NCI-H748 (cell line): ENCODE results near the gene GRIN3B.

Source experiments
- DNase-seq: peaks from one replicate; lab custom pipeline; 2025; ENCODE audit not compliant: unreplicated experiment; lab: John Stamatoyannopoulos, UW

The GRIN3B gene

DNA sequence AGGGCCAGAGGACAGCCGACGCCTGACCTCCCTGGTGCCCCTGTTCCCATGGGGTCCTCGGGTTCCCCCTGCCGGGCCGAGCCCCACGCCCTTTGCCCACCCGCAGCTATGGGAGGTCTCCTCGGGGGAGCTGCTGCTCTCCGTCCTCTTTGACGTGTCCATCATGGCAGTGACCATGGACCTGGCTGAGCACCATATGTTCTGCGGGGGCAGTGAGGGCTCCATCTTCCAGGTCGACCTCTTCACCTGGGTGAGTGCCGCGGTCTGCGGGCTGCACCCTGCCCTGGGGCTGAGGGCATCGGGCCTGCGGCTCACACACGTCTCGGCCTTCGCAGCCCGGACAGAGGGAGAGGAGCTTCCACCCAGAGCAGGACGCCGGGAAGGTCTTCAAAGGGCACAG, 9.5 kb upstream of the GRIN3B start:
- DNase-seq = no peak

DNA sequence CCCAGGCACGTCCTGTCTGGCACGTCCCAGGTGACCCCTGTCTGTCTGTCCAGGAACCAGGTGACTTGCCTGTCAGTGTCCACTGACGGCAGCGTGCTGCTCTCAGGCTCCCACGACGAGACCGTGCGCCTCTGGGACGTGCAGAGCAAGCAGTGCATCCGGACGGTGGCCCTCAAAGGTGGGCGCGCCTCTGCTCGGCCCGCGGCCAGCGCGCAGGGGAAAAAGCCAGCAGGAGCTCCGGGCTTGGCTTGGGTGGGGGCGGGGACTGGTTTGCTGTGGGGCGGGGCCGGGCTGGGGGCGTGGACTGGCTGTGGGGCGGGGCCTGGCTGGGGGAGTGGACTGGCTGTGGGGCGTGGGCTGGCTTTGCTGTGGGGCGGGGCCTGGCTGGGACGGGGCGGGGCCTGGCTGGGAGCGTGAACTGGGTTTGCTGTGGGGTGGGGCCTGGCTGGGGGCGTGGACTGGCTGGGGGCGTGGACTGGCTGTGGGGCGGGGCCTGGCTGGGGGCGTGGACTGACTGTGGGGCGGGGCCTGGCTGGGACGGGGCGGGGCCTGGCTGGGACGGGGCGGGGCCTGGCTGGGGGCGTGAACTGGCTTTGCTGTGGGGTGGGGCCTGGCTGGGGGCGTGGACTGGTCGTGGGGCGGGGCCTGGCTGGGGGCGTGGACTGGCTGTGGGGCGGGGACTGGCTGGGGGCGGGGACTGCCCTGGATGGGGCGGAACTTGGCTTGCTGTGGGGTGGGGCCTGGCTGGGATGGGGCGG, 8.9 kb upstream of the GRIN3B start:
- no peak for DNase-seq

DNA sequence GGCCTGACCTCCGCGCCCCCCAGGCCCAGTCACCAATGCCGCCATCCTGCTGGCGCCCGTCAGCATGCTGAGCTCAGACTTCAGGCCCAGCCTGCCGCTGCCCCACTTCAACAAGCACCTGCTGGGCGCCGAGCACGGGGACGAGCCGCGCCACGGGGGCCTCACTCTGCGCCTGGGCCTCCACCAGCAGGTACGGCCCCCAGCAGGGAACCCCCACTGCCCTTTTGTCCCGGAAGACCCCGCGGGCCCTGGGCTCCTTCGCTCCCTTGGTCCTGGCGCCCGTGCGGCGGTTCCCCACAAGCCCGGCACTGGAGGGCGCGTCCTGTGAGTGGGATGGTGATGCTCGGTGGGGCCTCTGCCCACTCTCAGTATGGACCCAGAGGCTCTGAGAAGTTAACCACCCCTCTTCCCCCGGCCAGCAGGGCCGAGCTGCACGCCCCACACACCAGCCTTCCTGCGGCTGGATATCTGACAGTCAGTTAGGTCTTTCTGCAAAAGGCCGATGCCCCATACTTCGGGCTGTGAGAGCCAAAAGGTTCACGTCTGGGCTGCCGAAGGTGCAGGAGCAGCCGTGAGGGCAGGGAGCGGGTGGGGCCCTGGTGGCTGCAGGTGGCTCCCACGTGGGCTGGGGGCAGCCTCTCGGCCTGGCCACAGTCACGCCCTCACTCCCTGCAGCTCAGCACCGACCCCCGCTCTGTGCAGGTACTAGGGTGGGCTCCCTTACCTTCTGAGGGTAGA, 8.1 kb upstream of the GRIN3B start:
- DNase-seq = no peak

DNA sequence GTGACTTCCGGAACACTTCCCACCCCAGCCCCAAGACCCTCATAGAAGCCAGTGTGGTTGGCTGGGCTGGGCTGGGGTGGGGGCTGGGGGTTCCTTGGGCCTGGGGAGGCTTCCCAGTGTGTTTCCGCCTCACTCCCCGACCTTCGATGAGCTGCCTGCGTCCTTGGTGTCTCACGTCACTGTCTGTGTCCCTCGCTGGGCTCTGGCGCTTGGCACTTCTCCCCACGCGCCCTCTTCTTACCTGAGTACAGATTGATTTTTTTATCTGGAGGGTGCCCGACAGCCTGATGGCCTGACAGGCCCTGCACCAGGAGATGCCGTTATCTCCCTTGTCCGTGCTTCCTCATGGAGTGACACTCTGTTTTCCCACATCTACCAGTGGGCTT, 7.6 kb upstream of the GRIN3B start:
- no peak for DNase-seq

DNA sequence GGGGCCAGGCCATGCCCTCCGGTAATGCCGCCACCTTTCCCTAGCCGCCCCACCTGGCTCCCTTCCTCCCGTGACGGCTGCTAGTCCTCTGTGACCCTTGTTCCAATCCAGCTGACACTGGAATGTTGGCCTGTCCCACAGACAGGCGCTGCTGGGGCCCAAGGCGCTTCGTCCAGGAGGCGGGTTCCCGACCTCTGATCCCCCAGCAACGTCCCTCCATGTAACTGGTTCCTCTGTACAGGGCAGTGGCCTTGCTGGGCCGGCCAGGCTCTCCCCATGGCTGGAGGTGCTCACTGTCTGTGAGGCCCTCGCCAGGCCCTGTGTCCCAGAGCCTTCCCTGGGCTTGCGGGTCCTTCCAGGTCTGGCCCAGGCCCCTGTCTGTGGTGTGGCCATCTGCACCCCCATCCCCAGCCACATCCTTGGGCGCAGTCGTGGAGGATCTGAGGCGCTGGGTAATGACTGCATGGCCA, 6.8 kb upstream of the GRIN3B start:
- no peak for DNase-seq

DNA sequence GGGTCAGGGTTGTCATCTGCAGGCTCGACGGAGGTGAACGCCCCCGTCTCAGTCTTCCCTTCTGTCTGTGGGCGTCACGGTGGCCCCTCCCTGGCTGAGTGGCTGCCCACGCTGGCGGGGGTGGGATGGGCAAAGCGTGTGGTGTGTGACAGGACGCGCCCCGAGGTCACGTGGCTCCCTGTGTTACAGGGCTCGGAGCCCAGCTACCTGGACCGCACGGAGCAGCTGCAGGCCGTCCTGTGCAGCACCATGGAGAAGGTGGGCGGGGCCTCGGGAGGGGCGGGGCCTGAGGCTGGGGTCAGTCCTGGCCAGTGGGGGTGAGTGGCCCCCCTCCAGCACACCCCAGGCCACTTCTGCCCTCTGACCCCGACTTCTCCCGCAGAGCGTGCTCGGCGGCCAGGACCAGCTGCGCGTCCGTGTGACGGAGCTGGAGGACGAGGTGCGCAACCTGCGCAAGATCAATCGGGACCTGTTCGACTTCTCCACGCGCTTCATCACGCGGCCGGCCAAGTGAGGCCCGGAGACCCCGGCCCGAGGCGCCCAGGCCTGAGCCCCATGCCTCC, 6.3 kb upstream of the GRIN3B start:
- DNase-seq = no peak

DNA sequence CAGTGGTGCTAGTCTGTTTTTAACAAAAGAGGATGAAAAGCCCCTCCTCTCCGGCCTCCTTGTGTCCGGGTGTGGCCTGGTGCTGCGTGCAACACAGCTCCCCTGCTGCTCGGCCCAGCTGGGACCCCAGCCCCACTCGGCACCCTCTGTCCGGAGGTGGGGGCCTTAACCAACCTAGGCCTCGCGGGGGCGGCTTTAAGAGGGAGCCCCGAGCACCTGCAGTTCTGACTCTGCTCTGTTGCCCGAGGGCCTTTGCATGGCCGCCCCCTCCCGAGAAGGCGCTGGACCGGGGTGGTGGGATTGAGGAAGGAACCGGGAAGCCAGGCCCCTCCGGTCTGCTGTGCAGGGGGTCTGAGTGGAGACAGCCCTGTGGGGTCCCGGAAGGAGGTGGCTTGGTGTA, 5.7 kb upstream of the GRIN3B start:
- DNase-seq = no peak

DNA sequence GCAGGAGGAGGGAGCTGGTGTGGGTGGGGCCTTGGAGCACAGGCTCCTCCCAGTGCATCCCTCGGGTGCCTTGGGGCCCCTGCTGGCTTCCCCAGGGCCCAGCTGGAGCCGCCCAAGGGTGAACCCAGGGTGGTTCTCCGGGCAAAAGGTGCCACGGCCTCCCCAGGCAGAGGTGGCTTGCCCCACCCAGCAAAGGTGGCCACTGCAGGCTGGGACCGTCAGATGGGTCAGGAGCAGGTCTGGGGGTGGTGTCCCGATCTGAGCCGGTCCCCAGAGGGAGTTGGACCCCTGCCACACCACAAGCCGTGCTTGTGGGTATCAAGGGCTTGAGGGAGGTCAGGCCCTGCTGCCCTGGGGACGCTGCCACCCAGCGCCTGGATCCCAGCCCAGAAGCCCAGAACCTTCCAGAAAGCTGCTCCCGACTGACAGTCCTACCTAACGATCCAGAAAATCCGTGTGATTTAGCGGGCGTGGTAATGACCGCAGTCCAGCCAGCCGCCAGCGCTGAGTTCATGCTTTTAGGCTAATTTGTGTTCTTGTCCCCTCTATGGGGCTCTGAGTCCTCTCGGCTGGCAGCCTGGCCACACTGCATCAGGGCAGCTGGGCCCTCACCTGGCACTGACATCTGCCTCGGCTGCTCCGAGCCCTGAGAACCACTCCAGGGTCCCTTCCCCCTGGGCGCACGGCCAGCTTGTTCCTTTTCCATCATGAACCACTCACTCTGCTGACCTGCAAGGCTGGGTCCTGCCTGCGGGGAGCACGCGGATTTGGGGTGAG, 5.0 kb upstream of the GRIN3B start:
- DNase-seq = no peak

DNA sequence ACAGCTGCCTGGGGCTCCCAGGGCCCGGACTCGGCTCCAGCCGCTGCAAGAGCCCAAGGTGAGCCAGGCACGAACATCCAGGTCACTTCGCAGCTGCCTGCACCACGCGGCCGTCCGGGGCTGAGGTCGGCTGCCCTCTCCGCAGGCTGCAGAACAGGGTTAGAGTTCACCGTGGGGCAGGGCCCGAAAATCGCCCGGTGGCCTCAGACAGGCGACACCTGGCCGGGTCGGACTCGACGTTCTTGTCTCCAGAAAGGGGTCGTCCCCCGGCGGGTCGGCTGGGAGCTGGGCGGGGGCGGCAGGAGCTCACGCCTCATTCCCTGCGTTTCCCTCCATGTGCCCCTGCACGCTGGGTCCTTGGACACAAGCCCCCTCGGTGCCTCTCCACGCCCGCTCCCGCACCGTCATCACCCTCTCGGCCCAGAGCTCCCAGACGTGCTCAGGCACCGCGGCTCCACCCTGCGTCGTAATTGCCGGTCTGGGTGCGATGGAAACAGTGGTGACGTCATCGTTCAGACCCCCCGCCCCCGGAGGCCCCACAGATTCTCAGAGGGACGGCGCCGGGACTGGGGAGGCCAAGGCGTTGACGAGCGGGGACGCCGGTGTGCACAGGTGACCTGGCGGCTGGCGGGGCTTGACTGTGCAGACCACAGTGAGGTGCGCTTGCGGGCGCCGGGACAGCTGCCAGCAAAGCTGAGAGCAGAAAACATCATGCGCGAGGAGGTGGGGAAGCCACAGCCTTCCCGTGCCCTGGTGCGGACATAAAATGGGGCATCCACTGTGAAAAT, 4.0 kb upstream of the GRIN3B start:
- DNase-seq = peak; percentile 46

DNA sequence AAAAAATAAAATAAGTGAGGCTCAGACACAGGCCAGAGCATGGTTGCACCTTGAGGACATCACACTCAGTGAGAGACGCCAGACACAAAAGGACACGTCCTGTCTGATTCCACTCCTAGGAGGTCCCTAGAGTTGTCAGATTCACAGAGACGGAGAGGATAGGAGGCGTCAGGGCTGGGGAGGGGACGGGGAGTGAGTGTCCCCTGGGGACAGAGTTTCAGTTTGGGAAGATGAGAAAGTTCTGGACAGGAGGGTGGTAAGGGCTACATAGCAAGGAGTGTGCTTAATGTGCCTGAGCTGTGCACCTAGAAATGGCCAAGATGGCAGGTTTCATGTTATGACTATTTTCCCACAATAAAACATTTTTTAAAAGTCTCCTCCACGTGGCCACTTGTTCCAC, 2.2 kb upstream of the GRIN3B start:
- no peak for DNase-seq

DNA sequence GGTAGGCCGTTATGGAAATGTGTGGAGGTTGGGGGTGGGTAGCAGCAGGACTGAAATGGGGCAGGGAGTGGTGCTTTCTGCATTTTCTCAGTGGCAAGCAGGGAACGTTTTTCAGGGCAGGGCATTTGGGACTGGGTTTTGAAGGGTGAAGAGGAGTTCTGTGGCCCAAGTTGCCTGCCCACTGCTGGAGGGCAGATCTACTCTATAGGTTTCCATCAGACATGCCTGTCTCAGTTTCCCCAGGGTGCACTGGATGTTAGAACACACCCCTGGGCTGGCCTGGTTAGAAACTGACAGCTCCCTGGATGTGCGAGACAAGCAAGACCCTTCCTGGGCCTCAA, 870 bp upstream of the GRIN3B start:
- DNase-seq = no peak

DNA sequence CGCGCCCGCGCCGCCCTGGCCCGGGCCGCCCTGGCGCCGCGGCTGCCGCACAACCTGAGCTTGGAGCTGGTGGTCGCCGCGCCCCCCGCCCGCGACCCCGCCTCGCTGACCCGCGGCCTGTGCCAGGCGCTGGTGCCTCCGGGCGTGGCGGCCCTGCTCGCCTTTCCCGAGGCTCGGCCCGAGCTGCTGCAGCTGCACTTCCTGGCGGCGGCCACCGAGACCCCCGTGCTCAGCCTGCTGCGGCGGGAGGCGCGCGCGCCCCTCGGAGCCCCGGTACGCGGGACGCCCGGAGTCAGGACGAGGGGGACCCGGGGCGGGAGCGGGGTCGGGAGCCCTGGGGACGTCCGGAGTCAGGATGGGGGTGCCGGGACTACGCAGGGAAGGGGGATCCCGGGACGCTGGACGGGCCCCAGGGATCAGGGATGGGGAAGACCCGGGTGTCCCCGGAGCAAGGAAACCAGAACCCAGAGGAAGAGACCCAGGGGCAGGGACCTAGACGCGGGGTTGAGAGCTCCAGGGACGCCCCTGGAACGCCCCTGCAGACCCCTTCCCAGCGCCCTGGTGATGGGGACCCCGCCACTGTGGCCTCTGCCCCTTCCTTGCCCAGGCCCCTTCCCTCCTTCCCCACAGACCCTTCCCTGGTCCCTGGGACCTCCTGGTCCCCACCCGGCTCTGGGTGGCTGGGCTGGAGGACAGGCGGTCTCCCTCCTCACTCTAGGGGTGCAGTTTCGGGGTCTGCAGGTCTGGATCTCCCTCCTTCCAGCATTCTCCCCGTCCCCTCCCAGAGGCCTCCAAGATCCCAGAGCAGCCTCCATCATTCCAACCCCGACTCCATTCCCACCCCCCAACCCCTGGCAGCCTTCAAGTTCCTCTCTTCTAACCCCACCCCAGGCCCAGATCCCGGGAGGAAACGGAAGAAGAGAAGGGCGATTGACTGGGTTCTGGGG, 645 bp downstream of the GRIN3B start:
- DNase-seq = peak; percentile 7

DNA sequence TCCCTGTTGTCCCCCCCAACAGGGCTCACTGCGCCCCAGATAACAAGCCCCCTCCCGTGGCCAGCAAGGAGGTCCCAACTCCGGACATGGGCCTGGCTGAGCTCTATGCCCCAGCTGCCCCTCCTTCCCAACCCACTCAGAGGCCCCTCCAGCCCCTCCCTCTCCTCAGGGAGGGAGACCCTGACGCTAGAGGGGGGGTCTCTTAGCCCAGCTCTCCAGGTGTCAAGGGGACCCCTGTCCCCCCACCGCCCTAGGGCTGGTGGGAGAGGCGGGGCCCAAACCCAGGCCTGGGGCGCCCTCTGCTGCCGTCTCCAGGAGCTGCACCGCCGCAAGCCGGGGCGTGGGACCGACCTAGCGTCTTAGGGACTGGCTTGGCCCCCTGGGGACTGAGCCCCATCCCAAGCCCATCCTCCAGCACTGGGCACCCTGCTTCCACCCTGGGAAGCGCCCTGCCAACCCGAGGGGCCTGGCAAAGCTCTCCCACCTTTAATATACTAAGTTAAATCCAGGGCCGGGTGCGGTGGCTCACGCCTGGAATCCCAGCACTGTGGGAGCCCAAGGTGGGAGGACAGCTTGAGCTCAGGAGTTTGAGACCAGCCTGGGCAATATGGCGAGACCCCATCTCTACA, 1.4 kb downstream of the GRIN3B start:
- DNase-seq = peak; percentile 33

DNA sequence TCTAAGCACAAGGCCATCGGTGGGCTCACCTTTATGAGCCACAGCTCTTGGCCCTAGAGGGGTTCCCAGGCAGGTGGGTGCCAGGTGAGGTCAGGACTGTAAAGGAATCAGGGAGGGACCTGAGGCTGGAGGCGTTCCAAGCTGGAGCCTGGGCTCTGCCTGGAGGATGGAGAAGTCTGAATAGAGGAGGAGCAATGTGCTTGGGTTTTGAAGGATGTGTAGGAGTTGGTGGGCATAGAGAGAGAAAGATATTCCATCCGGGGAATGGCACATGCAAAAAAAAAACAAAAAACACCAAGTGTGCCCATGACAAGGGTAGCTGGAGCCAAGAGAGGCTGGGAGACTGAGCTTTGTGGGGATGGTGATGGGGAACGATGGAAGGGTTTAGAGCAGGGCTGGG, 2.4 kb downstream of the GRIN3B start:
- DNase-seq = no peak

DNA sequence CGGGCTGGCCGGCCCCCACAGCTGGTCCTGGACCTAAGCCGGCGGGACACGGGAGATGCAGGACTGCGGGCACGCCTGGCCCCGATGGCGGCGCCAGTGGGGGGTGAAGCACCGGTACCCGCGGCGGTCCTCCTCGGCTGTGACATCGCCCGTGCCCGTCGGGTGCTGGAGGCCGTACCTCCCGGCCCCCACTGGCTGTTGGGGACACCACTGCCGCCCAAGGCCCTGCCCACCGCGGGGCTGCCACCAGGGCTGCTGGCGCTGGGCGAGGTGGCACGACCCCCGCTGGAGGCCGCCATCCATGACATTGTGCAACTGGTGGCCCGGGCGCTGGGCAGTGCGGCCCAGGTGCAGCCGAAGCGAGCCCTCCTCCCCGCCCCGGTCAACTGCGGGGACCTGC, 3.1 kb downstream of the GRIN3B start:
- DNase-seq = no peak

DNA sequence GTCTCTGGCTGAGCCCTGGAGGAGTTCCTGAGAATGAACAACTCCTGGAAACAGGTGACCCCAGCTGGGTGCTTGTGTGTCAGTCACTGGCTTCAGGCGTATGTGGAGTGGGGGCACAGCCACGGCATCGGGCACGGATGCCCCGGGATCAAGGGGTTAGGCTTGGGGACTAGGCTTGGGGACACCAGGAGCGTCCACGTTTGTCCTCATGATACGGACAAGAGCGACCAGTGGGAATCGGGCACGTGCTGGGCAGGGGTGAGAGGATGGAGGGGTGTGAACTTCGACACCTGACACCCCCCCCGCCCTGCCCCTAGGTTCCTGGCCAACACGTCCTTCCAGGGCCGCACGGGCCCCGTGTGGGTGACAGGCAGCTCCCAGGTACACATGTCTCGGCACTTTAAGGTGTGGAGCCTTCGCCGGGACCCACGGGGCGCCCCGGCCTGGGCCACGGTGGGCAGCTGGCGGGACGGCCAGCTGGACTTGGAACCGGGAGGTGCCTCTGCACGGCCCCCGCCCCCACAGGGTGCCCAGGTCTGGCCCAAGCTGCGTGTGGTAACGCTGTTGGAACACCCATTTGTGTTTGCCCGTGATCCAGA, 4.1 kb downstream of the GRIN3B start:
- no peak for DNase-seq

DNA sequence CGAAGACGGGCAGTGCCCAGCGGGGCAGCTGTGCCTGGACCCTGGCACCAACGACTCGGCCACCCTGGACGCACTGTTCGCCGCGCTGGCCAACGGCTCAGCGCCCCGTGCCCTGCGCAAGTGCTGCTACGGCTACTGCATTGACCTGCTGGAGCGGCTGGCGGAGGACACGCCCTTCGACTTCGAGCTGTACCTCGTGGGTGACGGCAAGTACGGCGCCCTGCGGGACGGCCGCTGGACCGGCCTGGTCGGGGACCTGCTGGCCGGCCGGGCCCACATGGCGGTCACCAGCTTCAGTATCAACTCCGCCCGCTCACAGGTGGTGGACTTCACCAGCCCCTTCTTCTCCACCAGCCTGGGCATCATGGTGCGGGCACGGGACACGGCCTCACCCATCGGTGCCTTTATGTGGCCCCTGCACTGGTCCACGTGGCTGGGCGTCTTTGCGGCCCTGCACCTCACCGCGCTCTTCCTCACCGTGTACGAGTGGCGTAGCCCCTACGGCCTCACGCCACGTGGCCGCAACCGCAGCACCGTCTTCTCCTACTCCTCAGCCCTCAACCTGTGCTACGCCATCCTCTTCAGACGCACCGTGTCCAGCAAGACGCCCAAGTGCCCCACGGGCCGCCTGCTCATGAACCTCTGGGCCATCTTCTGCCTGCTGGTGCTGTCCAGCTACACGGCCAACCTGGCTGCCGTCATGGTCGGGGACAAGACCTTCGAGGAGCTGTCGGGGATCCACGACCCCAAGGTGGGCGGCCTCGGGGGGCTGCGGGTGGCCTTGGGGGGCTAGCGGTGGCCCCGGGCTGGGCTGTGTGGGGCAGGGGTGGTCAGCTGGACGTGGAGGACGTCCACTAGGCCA, 4.8 kb downstream of the GRIN3B start:
- peak; percentile 13 for DNase-seq
